ENCODE data around the gene PDLIM3. TPM values are rescaled to one million over a fixed set of nuclear protein-coding genes. Genes with fewer than 3 reads are reported as not detected.

The PDLIM3 gene
- total RNA-seq, 4 donors from 2014 or later = 131 to 771 (median 450) TPM

DNA sequence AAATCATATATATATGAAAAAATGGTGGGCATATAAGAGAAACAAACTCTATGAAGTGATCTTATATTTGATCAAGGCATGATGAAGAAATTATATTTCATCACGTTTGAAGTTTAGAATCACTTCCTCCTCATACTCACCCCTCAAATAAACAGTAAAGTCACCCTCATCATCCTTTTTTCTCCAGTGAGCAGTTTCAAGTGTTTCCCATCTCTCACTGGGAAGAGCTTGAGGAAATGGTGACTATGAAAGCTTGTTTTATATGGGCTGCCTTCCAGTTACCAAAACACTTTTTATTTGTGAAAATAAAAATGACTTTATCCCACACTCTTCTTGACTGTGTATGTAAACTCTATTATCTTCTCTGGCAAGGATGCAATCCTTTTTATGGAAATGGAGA lies 16.8 kb downstream of the PDLIM3 start:
- intact Hi-C loops (cut with DNase I; ENCODE audit: low total_unique reads) = no loop called here
- Histone ChIP-seq H3K27me3 (no peaks in the 10 kb centered on the region), H3K9me3 (no peaks in the 10 kb centered on the region), H3K4me1 (no peaks in the 10 kb centered on the region), H3K27ac (no peak overlapping the region), H3K36me3 (no peaks in the 10 kb centered on the region), H3K4me3 (no peak overlapping the region)
- no peak for DNase-seq
- TF ChIP-seq, protein P1, sequence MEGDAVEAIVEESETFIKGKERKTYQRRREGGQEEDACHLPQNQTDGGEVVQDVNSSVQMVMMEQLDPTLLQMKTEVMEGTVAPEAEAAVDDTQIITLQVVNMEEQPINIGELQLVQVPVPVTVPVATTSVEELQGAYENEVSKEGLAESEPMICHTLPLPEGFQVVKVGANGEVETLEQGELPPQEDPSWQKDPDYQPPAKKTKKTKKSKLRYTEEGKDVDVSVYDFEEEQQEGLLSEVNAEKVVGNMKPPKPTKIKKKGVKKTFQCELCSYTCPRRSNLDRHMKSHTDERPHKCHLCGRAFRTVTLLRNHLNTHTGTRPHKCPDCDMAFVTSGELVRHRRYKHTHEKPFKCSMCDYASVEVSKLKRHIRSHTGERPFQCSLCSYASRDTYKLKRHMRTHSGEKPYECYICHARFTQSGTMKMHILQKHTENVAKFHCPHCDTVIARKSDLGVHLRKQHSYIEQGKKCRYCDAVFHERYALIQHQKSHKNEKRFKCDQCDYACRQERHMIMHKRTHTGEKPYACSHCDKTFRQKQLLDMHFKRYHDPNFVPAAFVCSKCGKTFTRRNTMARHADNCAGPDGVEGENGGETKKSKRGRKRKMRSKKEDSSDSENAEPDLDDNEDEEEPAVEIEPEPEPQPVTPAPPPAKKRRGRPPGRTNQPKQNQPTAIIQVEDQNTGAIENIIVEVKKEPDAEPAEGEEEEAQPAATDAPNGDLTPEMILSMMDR (IDR thresholded peaks at IDR 0.05) = no peak

DNA sequence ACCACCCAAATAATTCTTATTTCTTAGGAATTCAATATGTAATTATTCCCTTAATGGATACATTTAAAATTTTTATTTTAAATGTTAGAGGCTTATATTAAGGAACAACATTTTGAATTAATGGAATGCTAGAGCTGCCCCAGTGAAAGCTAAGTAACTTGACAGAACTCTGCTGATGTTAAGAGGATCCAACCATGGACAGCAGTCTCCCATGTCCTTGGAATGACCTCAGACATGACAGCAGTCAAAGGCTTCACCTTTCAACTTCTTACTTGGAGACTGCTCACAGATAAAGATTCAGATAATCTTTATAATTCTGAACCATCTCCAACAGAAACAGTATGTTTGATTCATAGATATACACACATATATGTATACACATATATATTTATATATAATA lies 17.2 kb downstream of the PDLIM3 start:
- TF ChIP-seq, protein P1 (IDR thresholded peaks at IDR 0.05) = no peak
- no peak for TF ChIP-seq POLR2A (IDR thresholded peaks at IDR 0.05)
- no peak for DNase-seq
- Histone ChIP-seq H3K4me3 (no peak overlapping the region), H3K4me1 (no peaks in the 10 kb centered on the region), H3K27ac (no peak overlapping the region), H3K9me3 (no peaks in the 10 kb centered on the region), H3K27me3 (no peaks in the 10 kb centered on the region), H3K36me3 (no peaks in the 10 kb centered on the region)
- intact Hi-C loops (cut with DNase I; ENCODE audit: low total_unique reads) = no loop called here

DNA sequence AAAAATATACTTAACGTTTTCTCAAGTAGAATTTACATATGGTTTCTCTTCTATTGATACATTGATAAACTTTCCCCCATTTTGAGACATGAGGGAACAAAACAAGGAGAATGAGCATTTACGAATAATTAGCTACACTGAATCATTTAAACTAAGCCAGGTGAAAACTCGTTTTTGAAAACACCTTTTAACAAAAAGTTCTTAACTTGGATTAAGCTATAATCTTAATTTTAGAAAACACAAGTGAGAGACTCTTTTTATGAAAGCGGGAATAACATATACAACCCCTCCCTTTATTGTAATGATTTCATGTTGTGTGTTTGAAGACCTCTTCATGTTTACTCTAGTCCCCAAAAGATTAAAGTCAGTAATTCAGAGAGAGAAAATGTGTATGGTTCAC lies 20.1 kb downstream of the PDLIM3 start:
- no peak overlapping the region for H3K4me3 ChIP-seq
- intact Hi-C loops (cut with DNase I; ENCODE audit: low total_unique reads) = no loop called here
- no peaks in the 10 kb centered on the region for H3K27me3 ChIP-seq
- TF ChIP-seq, protein P1 (IDR thresholded peaks at IDR 0.05) = no peak
- TF ChIP-seq POLR2A (IDR thresholded peaks at IDR 0.05) = no peak
- no peak overlapping the region for H3K27ac ChIP-seq
- H3K4me1 ChIP-seq = no peaks in the 10 kb centered on the region
- H3K9me3 ChIP-seq = no peaks in the 10 kb centered on the region
- no peaks in the 10 kb centered on the region for H3K36me3 ChIP-seq
- no peak for DNase-seq

DNA sequence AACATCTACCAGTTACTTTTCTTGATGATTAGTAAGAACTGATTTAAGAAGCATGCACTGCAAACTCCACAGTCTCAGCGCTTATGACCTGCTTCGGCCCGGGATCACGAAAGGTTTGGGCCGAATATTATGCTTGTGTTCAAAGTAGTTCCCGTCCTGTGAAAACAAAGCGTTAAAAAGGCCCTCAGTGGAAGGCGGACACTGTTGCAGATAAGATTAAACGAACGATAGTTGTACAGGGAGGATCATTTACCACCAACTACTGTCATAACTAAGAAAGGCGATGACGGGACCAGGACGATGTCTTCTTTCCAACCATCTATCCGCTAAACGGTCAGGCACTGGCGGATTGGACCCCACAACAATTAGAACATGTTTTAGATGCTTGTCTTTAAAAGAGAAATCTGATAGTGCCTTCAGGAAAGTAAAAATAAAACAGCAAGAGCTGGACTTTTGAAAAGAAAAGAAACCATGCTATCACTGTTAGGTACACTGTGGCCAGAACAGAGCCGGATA lies 21.1 kb downstream of the PDLIM3 start:
- Histone ChIP-seq H3K4me1 (no peaks in the 10 kb centered on the region), H3K4me3 (no peak overlapping the region), H3K36me3 (no peaks in the 10 kb centered on the region), H3K9me3 (no peaks in the 10 kb centered on the region), H3K27ac (peak overlapping the region; percentile 34 to 57), H3K27me3 (no peaks in the 10 kb centered on the region)
- no peak for DNase-seq
- intact Hi-C loops (cut with DNase I; ENCODE audit: low total_unique reads) = no loop called here
- TF ChIP-seq POLR2A (IDR thresholded peaks at IDR 0.05) = no peak
- TF ChIP-seq, protein P1 (IDR thresholded peaks at IDR 0.05) = no peak

DNA sequence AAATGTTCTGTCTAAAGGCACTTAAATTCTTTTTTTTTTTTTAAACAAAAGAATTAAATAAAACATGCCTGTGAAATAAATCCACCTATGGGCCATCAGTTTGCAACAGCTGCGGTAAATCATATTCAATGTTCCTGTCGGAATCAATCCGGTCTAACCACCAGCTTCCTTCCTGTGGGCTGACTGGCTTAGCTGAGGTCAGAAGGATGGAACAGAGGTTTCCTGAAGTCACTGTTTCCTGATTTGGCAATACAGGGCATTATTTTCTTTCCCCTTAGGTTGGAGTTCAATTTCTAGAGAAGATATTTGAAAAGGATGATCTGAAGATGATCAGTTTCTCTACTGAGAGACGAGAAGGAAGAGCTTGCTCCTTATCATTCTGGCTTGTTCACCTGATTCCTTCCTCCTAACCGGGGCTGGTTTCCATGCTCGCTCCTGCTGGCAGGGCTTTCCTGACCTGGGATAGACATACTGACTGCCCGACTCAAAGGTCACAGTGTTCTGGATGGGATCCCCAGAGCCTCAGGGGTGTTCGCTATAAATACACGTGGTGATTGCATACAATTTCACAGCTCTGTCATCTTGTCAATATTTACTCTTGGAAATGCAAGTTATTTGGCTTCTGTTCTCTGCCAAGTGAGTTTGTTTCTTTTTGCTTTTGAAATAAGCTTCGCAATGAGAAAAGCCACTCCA lies 21.7 kb downstream of the PDLIM3 start:
- TF ChIP-seq POLR2A (IDR thresholded peaks at IDR 0.05) = no peak
- TF ChIP-seq, protein P1 (IDR thresholded peaks at IDR 0.05) = no peak
- H3K4me3 ChIP-seq = no peak overlapping the region
- H3K27ac ChIP-seq = peak overlapping the region; percentile 34 to 57
- H3K27me3 ChIP-seq = no peaks in the 10 kb centered on the region
- peak in 1 of 2 donors; percentile 45 for DNase-seq
- no peaks in the 10 kb centered on the region for H3K9me3 ChIP-seq
- no peaks in the 10 kb centered on the region for H3K4me1 ChIP-seq
- H3K36me3 ChIP-seq = no peaks in the 10 kb centered on the region
- intact Hi-C loops (cut with DNase I; ENCODE audit: low total_unique reads) = no loop called here

Data from uterus (tissue), 4 donors.